Measurements from ENCODE around the gene PEPD.

- TF ChIP-seq BHLHE40 (IDR thresholded peaks at IDR 0.05; ENCODE audit: borderline replicate concordance) = no peak
- TF ChIP-seq PKNOX1 (IDR thresholded peaks at IDR 0.05) = no peak
These were observed 11.8 kb downstream of the PEPD start for GRCh38 chr19:33509774-33510173.

All from HEK293T (cell line).